Astrocyte (in vitro differentiated cells and primary cell): ENCODE measurements around the gene MYT1. TPM values are rescaled to one million over a fixed set of nuclear protein-coding genes. Genes with fewer than 3 reads are reported as not detected.

Source experiments
- DNase-seq: peaks from one replicate; pipeline ENCODE4 v3.0.0-alpha.2; 2010; ENCODE audit warnings: low read depth
- FAIRE-seq: peaks from 2 replicates; lab custom pipeline; 2011; peaks lifted over from hg19 to GRCh38; lab: Jason Lieb, UNC
- H2AFZ ChIP-seq: 2 replicates; pipeline ENCODE4 v1.6.0; 2012; ENCODE audit warnings: low read depth, low read length, inconsistent platforms
- H3K27ac ChIP-seq: 2 replicates; pipeline ENCODE4 v1.5.1; 2011; ENCODE audit warnings: low read depth, low read length, inconsistent platforms
- H3K27me3 ChIP-seq: 2 replicates; pipeline ENCODE4 v1.6.0; 2011; ENCODE audit warnings: low read length, inconsistent platforms; ENCODE audit not compliant: insufficient read depth
- H3K36me3 ChIP-seq: 2 replicates; pipeline ENCODE4 v1.5.1; 2011; ENCODE audit warnings: low read length, inconsistent platforms; ENCODE audit not compliant: insufficient read depth
- H3K4me1 ChIP-seq: 2 replicates; pipeline ENCODE4 v1.5.1; 2011; ENCODE audit warnings: low read length, inconsistent platforms; ENCODE audit not compliant: insufficient read depth
- H3K4me2 ChIP-seq: 2 replicates; pipeline ENCODE4 v1.6.0; 2012; ENCODE audit warnings: low read length, inconsistent platforms
- H3K4me3 ChIP-seq: 2 replicates; pipeline ENCODE4 v1.5.1; 2011; ENCODE audit warnings: low read depth, mild to moderate bottlenecking, low read length, inconsistent platforms; ENCODE audit not compliant: insufficient read depth
- H3K79me2 ChIP-seq: 2 replicates; pipeline ENCODE4 v1.6.0; 2012; ENCODE audit warnings: mild to moderate bottlenecking, low read length, inconsistent platforms; ENCODE audit not compliant: insufficient read depth
- H3K9ac ChIP-seq: 2 replicates; pipeline ENCODE4 v1.6.0; 2012; ENCODE audit warnings: mild to moderate bottlenecking, low read length, inconsistent platforms
- H3K9me3 ChIP-seq: 2 replicates; pipeline ENCODE4 v1.5.1; 2012; ENCODE audit warnings: low read depth, mild to moderate bottlenecking, low read length, inconsistent platforms; ENCODE audit not compliant: insufficient read depth
- H4K20me1 ChIP-seq: 2 replicates; pipeline ENCODE4 v1.6.0; 2012; ENCODE audit warnings: low read length, inconsistent platforms; ENCODE audit not compliant: insufficient read depth
- H3K27ac Mint-ChIP-seq: one replicate; pipeline ENCODE4 v1.8.0; 2021; ENCODE audit warnings: mild to moderate bottlenecking, mixed read lengths; ENCODE audit not compliant: unreplicated experiment
- H3K27me3 Mint-ChIP-seq: one replicate; pipeline ENCODE4 v1.8.0; 2021; ENCODE audit warnings: low read depth, mixed read lengths; ENCODE audit not compliant: unreplicated experiment
- H3K36me3 Mint-ChIP-seq: one replicate; pipeline ENCODE4 v1.8.0; 2021; ENCODE audit warnings: low read depth, mixed read lengths; ENCODE audit not compliant: unreplicated experiment
- H3K4me1 Mint-ChIP-seq: one replicate; pipeline ENCODE4 v1.8.0; 2021; ENCODE audit warnings: low read depth, mixed read lengths; ENCODE audit not compliant: unreplicated experiment
- H3K4me3 Mint-ChIP-seq: one replicate; pipeline ENCODE4 v1.8.0; 2021; ENCODE audit warnings: mild to moderate bottlenecking, moderate library complexity, mixed read lengths; ENCODE audit not compliant: unreplicated experiment
- H3K9me3 Mint-ChIP-seq: one replicate; pipeline ENCODE4 v1.8.0; 2021; ENCODE audit warnings: mild to moderate bottlenecking, mixed read lengths; ENCODE audit not compliant: unreplicated experiment
- CTCF ChIP-seq: IDR thresholded peaks from 2 replicates; pipeline ENCODE4 v1.5.1; 2011; ENCODE audit warnings: low read depth, mild to moderate bottlenecking, inconsistent platforms, low read length, moderate library complexity; ENCODE audit not compliant: insufficient read depth
- EZH2 ChIP-seq: IDR thresholded peaks from 2 replicates; pipeline ENCODE4 v1.6.1; 2012; ENCODE audit warnings: mild to moderate bottlenecking, low read length, inconsistent platforms; ENCODE audit not compliant: insufficient read depth
- total RNA-seq: library from RNA; stranded (reverse); gene quantifications from 2 replicates; pipeline ENCODE4 v1.2.1, GENCODE V29; 2021

MYT1 gene
- total RNA-seq, 1 donor from 2014 or later = not detected

GRCh38 chr20:64247970-64248841, 84.0 kb downstream of the MYT1 start:
- H3K79me2 ChIP-seq = no peaks in the 10 kb centered on the region
- H3K27me3 ChIP-seq = peaks cover 28% of the 10 kb centered on the region
- no peak overlapping the region for H3K4me2 ChIP-seq
- Mint-ChIP-seq H3K9me3 (peaks cover 6% of the 10 kb centered on the region), H3K27me3 (peaks cover 51% of the 10 kb centered on the region), H3K27ac (no peak overlapping the region), H3K4me3 (no peak overlapping the region), H3K4me1 (no peaks in the 10 kb centered on the region), H3K36me3 (peaks cover 2% of the 10 kb centered on the region)
- H3K36me3 ChIP-seq = no peaks in the 10 kb centered on the region
- H3K27ac ChIP-seq = no peak overlapping the region
- no peaks in the 10 kb centered on the region for H3K4me1 ChIP-seq
- H3K9me3 ChIP-seq = no peaks in the 10 kb centered on the region
- H2AFZ ChIP-seq = no peak overlapping the region
- DNase-seq (no peak), FAIRE-seq (no peak)
- no peak for TF ChIP-seq EZH2
- no peak for TF ChIP-seq CTCF
- H3K4me3 ChIP-seq = no peak overlapping the region
- no peaks in the 10 kb centered on the region for H4K20me1 ChIP-seq
- H3K9ac ChIP-seq = no peak overlapping the region

GRCh38 chr20:64250027-64250426, 85.8 kb downstream of the MYT1 start:
- no peak overlapping the region for H2AFZ ChIP-seq
- H3K9me3 ChIP-seq = no peaks in the 10 kb centered on the region
- no peaks in the 10 kb centered on the region for H3K36me3 ChIP-seq
- H3K79me2 ChIP-seq = no peaks in the 10 kb centered on the region
- H3K36me3 Mint-ChIP-seq = no peaks in the 10 kb centered on the region
- FAIRE-seq (no peak), DNase-seq (no peak)
- TF ChIP-seq EZH2 (no peak), CTCF (no peak)
- no peak overlapping the region for H3K4me3 Mint-ChIP-seq
- H3K27ac Mint-ChIP-seq = no peak overlapping the region
- no peak overlapping the region for H3K27ac ChIP-seq
- peaks cover 3% of the 10 kb centered on the region for H3K4me1 ChIP-seq
- H3K9ac ChIP-seq = no peak overlapping the region
- H3K27me3 Mint-ChIP-seq = peaks cover 34% of the 10 kb centered on the region
- H4K20me1 ChIP-seq = no peaks in the 10 kb centered on the region
- H3K4me1 Mint-ChIP-seq = peaks cover 3% of the 10 kb centered on the region
- no peak overlapping the region for H3K4me3 ChIP-seq
- H3K4me2 ChIP-seq = no peak overlapping the region
- peaks cover 21% of the 10 kb centered on the region for H3K27me3 ChIP-seq
- peaks cover 6% of the 10 kb centered on the region for H3K9me3 Mint-ChIP-seq

GRCh38 chr20:64253000-64253383, 88.7 kb downstream of the MYT1 start:
- Mint-ChIP-seq H3K4me1 (peaks cover 11% of the 10 kb centered on the region), H3K27me3 (peaks cover 21% of the 10 kb centered on the region), H3K9me3 (peaks cover 3% of the 10 kb centered on the region), H3K27ac (no peak overlapping the region), H3K4me3 (no peak overlapping the region), H3K36me3 (no peaks in the 10 kb centered on the region)
- TF ChIP-seq CTCF = no peak
- H3K4me1 ChIP-seq = peaks cover 15% of the 10 kb centered on the region
- H2AFZ ChIP-seq = no peak overlapping the region
- H3K9me3 ChIP-seq = no peaks in the 10 kb centered on the region
- H3K27me3 ChIP-seq = peaks cover 18% of the 10 kb centered on the region
- H3K79me2 ChIP-seq = peaks cover 22% of the 10 kb centered on the region
- H3K9ac ChIP-seq = no peak overlapping the region
- H4K20me1 ChIP-seq = no peaks in the 10 kb centered on the region
- H3K4me2 ChIP-seq = no peak overlapping the region
- DNase-seq (no peak), FAIRE-seq (no peak)
- no peaks in the 10 kb centered on the region for H3K36me3 ChIP-seq
- H3K4me3 ChIP-seq = no peak overlapping the region
- no peak overlapping the region for H3K27ac ChIP-seq
